HG02610 (cell line): ENCODE data around the gene AFAP1.

ENCODE experiments used
- ATAC-seq: cut with Tn5 transposase; IDR thresholded peaks from one replicate; pipeline ENCODE4 v1.9.1; 2021; ENCODE audit warnings: mild to moderate bottlenecking, moderate library complexity; ENCODE audit not compliant: unreplicated experiment

The AFAP1 gene

GRCh38 chr4:7844594-7844991, 95.1 kb downstream of the AFAP1 start:
- no peak for ATAC-seq

DNA sequence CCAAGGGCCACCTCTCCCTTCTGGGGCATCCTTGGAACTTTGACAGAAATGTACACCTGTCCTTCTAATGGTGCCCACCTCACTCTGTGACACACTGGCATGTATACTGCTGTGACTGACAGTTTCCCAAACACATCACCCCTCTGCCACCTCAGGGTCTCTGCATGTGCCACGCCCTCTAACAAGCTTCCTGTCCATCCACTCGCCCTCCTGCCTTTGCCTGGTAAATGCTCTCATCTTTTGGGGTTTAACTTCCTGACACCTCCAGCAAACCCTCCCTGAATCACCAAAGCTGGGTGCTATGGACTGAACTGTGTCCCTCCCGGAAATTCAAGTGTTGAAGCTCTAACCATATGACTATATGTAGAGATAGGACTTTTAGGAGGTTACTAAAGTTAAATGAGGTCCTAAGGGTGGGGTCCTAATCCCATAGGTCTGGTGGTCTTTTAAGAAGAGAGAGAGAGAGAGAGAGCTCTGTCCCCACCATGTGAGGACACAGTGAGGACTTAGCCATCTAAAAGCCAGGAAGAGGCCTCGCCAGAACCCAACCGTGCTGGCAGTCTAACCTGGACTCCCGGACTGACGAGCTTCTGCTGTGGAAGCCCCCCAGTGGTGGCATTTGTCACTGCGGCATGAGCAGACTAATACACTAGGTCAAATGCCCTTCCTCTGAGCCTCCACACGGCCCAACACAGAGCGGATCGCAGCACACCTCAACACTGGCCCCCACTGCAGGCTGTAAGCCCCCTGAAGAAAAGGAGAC, 95.6 kb downstream of the AFAP1 start:
- ATAC-seq = no peak

DNA sequence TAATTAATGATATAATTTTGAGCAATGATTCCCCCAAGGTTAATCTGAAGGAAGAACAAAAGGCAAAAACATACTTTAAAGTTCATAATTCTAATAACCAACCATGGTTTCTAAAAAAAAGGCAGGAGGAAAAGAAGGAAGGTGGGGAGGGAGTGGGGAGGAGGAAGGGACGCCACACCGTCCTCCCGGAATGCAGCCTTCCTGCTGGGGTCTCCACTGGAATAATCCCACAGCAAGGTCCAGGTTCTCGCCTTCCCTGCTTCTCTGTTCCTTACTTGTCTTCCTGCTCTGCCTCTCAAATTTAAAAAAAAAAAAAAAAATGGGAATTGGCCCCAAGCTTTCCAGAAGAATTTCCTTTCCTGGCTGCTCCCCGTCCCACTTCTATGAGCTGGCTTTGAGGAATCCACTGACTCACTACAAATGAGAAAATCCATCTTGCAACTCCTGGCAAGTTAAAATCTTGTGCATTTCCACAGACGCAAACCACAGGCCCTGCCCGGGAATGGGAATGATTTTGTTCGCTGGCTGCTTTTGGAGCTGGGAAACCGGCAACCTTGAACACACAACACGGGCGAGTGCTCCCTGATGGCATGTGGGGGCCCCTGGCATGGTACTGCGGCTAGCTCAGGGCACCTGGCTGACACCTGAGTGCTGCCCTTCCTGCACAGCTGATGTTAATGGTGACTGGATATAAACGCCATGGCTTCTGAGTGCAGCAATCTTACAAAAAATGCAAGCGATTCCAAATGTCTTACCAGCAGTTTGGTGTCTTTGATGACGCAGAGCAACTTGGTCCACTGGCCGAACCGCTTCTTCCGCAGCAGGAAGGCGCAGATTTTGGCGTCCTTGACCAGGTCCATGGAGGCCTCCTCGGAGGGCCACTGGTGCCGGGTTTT, 97.0 kb downstream of the AFAP1 start:
- ATAC-seq = no peak

DNA sequence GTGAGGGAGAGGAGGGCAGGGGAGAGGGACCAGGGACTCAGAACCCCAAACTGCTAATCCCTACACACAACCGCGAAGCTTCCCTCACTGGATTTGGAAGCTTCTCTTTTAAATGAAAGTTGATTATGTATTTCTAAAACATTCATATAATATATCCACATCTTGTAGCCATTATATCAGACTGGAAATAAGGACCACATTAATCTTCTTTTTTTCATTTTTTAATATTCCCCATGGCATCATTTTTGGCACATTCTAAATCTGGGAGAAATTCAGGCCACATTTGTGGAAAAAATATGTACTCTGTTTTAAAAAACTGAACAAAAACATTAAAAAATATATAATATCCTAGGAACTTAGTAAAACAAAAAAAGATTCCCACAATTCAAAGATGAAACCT, 97.8 kb downstream of the AFAP1 start:
- ATAC-seq = no peak

DNA sequence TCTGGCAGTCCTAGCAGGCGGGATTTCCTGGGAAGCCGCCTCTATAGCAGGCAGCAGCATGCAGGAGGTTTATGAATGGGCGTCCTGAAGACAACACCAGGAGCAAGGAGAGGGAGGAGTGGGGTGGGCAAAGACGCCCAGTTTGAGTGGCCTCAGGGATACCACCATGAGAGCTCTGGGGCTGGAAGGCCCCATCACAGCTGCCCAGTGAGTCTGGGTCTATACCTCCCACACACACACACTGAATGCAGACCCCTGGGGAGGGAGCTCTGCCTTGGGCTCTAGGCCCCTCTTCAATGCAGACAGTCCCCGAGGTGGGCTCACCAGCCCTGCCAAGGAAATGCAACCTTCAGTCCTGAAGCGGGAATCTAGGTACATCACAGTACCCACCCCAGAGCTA, 98.6 kb downstream of the AFAP1 start:
- ATAC-seq = no peak

DNA sequence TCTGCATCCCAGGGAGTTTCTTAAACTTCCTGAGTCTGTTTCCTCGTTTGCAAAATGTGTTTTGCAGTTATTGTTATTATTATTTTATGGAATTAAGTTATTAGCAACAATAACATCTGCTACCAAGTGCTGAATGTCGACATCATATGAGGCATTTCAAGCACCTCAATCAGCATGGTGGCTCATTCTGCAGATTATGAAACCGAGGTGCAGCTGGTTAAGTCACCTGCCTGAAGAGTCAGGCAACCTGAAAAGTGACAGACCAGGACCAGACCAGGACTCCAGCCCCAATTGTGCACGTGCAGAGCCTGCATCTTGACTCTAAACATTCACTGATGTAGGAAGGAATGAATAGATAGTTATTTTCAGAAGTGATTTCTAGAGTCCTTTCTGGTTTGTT, 99.8 kb downstream of the AFAP1 start:
- no peak for ATAC-seq

- no peak for ATAC-seq
These were observed 101.4 kb downstream of the AFAP1 start for GRCh38 chr4:7838136-7838782.

DNA sequence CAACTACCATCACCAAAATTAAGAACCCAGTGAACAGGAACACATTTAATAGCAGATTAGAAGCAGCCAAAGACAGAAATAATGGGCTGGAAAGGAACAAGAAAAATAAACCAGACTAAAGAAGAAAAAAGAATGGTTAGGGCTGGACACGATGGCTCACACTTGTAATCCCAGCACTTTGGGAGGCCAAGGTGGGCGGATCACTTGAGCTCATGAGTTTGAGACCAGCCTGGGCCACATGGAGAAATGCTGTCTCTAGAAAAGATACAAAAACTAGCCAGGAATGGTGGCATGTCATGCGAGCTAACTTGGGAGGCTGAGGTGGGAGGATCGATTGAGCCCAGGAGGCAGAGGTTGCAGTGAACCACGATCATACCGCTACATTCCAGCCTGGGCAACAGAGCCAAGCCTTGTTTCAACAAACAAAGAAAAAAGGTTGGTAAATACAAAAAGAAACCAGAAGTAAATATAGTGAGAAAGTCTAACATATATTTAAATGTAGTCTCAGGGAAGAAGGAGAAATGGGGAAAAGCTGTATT, 102.0 kb downstream of the AFAP1 start:
- ATAC-seq = no peak

DNA sequence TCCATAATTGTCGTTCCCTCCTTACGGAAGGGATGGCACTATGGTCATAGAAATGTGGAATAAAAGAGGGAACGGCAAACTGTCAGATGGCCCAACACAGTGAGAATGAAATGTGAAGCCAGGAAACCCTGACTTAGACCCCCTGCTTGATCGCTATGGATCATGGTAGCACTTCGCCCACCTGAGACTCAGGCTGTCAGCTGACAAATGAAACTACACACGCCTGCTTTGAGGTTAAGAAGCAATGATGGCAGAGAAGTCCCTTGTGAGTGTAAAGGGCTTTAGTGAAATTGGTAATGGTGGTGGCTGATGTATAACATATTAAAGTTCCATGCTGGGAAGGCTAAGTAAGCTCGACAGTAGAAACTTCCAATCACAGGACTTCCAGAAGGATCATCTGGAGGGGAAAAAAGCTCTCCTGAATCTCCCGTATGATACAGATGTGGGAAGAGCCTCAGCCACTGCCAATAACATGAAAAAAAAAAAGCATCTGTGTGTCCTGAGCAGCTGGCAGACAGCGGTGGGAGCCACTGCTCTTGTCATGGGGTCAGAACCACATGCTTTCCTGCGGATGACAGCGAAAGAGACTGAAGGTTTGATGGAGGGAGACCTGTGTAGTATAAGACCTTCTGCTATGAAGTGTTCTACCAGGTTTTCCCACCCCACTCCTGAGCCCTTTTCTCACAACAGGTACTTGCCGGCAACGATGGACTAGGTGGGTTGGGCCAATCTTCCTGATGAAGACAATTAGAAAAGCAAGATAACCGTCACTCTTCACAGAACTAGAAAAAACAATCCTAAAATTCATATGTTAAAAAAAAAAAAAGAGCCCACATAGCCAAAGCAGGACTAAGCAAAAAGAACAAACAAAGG, 107.6 kb downstream of the AFAP1 start:
- ATAC-seq = no peak

DNA sequence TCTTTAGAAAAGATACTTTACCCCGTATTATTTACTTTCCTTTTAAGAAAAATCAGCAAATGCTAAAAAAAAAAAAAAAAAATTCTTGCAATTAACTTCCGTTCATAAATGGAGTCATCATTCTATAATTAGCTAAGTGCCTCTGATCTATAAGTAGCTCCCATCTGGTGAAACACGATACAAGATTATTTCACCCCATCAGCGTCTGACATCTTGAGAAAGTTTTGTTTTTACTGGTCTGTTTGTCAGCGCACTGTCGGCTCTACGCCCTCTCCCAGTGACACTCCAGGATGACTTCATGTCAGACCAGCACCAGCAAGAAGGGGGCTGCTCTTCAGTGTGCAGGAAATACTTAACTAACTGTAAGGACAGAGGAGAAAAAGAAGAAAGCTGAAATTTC, 108.3 kb downstream of the AFAP1 start:
- no peak for ATAC-seq

- ATAC-seq = no peak
These were observed 108.9 kb downstream of the AFAP1 start for GRCh38 chr4:7830747-7831146.

- ATAC-seq = no peak
These were observed 109.7 kb downstream of the AFAP1 start for GRCh38 chr4:7829652-7830580.

DNA sequence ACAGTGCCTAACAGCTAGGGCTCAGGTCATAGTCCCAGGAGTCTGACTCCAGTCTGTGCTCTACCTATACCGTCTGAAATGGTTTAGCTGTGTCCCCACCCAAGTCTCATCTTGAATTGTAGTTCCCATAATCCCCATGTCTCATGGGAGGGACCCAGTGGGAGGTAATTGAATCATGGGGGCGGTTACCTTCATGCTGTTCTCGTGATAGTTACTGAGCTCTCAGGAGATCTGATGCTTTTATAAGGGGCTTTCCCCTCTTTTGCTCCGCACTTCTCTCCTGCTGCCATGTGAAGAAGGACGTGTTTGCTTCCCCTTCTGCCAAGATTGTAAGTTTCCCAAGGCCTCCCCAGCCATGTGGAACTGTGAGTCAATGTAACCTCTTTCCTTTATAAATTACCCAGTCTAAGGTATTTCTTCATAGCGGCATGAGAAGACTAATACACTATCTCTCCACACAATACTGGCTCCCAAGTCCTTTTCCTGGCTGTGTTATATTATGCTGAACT, 110.8 kb downstream of the AFAP1 start:
- ATAC-seq = no peak

DNA sequence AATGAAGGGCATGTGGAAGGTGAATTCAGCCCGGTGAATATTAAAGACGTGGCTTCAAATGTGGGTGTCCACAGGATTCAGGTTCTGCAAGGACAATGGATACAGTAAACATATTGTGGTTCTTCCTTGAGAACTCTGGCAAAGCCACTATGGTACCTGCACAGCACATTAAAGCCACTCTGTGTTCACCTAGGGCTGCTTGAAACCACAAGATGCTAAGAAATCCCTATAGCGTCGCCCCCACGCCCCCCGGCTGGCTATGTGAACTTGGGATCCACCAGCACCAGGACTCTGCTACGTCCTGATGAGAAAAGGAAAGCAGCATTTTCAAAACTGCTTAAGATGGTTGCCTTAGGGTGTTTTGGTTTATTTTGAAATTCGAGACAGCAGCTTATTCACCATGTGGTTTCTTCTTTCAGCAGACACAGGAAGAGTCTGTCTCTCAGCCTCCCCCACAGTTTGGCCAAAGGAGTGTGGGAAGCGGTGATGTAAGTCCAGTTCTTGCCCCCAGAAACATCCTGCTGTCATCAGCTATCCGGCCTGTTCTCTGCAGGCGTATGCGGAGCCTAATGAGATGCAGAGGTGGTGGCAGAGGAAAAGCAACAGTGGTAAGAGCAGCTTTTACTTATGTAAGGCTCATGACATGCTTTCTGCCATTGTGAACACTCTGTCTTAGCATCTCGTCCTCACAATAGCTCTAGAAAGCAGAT, 111.5 kb downstream of the AFAP1 start:
- ATAC-seq = no peak

DNA sequence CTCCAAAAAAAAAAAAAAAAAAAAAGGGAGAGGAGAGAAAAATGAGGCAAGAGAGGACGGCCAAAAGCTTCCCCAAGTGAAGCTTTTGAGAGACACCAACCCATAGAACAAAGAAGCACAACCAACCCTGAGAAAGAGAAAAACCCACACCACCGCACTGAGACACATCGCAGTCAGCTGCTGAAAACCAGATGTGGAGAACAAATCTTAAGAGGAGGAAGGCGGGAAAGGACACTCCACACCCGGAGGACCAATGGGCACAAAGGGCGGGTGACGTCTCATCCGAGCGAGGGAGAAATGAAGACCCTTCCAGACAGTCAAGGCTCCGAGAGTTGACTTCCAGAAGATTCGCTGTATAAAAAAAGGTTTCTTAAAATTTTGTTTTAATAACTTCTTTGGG, 112.1 kb downstream of the AFAP1 start:
- ATAC-seq = no peak

- ATAC-seq = no peak
These were observed 112.8 kb downstream of the AFAP1 start for GRCh38 chr4:7826909-7827306.

DNA sequence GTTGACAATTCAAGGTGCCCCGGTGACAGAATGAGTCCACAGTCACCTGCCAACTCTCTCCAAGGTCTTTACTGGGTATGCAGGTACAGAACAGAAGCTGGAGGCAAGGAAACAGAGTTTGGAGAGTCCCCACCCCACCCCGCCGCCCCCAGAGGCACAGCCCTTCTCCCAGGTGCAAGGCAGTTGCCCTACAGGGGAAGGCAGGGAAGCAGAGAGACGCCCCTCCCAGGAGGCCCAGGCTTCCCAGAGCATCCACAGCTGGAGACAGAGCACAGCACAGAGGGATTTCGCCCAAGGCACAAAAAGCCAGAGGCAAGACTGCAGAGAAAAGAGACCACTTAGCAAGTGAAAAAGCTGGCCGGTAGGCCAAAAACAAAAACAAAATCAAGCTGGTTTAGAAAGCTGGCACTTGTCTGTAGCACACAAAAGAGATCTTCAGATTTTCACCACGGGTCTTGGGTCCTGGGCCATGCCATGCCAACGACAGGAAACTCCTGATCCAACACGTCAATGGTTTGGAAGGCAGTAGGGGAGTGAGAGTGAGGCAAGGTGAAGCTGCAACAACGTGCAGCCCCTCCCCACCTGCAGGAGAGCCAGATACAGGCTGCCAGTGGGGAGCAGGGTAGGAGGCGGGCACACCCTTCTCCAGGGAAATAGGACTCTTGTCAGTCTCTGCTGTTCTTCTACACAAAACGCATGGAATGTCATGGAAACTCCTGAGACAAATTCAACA, 113.3 kb downstream of the AFAP1 start:
- no peak for ATAC-seq

GRCh38 chr4:7824218-7824617, 115.4 kb downstream of the AFAP1 start:
- ATAC-seq = no peak
